ENCODE data around the gene USH2A.

The USH2A gene

DNA sequence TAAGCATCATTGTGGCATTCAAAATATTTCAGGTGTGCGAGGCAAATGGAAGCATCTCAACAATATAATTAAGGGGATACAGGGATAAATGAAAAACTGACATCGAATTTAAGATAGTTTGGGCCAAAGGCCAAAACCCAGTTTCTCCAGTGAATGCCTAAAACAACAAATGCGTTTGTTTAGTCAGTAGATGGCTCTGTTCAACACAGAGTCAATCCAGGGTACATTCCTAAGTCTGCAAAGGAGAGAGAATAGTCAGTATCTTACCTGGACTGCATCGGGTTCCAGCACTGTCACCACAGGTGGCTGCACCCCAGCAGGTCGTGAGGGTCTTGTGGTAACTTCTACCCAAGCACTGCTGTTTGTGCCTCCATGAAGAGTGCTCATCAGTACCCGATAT lies 535.1 kb downstream of the USH2A start:
- in situ Hi-C loops (cut with HindIII; ENCODE audit: low sequenced_read_pairs), result no loop called here

DNA sequence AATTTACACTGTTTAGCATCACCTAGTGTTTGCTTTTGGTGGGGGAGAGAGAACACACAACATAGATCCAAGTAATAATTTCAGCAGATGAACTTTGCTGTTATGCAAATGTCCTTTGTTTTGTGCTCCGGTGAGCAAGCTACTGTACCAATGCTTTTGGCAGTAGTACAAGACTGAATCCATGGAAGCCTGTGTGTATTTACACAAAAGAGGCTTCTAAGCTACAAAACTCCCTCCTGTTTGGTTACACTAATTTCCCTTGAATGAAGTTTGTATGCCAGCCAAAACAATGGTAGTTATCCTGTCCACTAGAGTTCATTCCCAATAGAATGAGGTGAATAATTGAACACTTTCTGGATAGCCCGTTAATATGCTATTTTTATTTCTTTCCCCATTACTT lies 535.6 kb downstream of the USH2A start:
- in situ Hi-C loops (cut with HindIII; ENCODE audit: low sequenced_read_pairs), result no loop called here

DNA sequence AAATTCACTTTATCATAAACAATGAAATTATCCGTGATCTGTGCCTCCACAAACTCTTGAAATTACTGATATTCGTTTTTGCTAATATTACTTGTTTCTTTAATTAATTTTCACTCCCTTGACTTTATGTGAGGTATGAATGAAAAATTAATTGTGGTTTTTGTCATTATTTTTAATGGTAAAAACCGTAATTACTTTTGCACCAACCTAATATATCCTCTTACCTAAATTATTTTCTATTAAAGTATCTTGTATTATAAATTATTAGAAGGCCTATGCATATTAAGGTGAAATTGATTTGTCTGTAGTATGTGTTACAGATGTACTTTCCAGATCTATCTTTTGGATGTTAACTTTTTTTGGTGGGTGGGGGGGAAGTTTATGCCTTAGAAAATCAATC lies 540.2 kb downstream of the USH2A start:
- in situ Hi-C loops (cut with HindIII; ENCODE audit: low sequenced_read_pairs), result no loop called here

DNA sequence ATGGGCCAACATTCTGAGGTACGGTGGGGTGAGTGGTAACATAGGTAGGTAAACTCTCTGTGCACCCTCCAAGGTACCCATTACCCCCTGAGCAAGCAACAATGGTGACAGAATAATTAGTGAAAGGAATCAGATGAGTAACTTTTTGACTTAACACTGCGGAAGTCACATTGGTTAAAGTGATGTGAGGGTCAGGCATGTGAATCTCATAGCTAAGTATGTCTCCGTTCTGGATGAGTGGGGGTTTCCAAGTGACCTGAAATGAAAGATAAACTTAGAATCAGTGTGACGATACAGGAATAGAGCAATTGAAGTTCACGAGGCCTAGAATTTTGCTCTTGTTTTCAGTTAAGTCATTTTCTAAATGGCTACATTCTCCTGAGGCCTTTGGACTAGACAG lies 544.4 kb downstream of the USH2A start:
- in situ Hi-C loops (cut with HindIII; ENCODE audit: low sequenced_read_pairs), result no loop called here

DNA sequence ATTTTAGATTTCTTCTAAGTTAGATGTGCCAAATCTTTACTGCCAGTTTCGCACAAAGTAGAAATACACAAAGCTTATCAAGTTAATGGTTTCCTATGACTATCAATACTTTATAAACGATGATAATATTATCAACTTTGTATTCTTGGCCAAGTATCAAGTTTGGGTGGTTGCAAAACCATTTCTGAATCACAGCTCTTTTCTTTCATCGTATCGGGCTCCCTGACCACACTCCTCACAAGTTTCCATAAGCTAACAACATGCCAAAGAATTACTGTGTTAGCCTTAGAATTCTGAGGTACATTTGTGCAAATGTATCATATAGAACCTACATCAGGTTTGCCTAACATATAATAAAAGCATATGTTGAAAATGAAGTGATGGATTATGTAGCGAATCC lies 545.1 kb downstream of the USH2A start:
- in situ Hi-C loops (cut with HindIII; ENCODE audit: low sequenced_read_pairs), result no loop called here

DNA sequence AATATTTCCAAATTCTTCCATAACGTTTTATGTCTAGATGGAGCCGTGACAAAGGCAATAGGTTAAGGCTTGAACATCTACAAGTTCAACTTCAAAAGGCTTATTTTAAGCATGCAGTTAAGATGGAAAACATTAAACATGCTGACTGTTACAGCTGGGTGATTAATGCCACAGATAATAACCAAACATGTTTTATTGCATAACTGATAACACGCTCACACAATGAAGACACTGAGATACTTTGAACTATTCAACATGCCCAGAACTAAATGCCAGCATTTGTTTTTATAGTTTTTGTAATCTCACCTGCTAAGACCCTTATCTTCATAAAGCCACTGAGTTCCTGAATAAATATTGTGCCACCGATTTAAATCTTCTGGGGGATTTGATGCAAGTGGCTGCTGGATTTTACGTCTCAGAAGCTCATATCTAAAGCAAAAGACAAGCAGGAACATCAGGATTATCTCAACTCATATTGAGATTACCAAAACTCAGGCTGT lies 545.7 kb downstream of the USH2A start:
- in situ Hi-C loops (cut with HindIII; ENCODE audit: low sequenced_read_pairs), result no loop called here

DNA sequence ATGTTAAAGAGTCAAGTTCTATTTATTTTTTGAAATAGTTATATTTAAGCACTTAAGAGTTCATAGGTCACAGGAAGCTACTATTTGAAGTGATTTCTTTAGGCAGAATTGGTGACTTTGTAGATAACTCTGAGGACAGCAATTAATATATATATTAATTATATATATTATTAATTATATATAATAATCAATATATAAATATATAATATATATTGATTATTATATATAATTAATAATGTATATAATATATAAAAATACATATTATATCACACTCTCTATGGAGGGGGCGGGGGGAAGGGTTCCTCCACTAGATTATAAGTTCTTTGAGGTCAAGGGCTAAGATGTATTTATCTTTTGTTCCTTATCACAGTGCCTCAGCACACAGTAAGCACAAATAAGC lies 547.5 kb downstream of the USH2A start:
- in situ Hi-C loops (cut with HindIII; ENCODE audit: low sequenced_read_pairs), result no loop called here

DNA sequence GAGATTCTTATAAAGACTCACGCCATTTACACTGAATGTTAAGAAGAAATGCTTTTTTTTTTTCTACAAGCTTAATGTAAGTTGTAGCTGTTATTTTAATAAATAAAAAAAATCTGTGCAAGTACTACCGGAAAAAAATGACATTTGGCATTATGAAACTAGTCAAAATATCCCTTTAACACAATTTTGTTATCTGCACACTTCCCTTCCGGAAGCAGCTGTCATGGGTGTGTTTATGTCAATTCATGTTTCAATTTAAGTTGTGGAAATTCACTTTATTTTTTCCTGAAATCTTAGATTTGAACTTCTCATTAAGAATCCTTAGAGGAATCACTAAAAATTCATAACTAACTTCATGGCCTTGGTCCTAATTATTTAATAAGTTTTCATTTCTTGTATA lies 548.0 kb downstream of the USH2A start:
- in situ Hi-C loops (cut with HindIII; ENCODE audit: low sequenced_read_pairs), result no loop called here

DNA sequence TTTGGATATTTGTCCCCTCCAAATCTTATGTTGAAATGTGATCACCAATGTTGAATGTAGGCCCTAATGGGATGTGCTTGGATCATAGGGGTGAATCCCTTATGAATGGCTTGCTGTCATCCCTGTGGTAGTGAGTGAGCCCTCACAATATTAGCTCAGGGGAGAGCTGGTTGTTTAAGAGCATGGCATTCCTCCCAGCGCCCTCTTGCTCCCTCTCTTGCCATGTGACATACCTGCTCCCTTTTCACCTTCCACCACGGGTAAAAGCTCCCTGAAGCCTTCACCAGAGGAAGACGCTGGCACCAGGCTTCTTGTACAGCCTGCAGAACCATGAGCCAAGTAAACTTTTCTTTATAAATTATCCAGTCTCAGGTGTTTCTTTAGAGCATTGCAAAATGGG lies 550.6 kb downstream of the USH2A start:
- in situ Hi-C loops (cut with HindIII; ENCODE audit: low sequenced_read_pairs), result no loop called here

DNA sequence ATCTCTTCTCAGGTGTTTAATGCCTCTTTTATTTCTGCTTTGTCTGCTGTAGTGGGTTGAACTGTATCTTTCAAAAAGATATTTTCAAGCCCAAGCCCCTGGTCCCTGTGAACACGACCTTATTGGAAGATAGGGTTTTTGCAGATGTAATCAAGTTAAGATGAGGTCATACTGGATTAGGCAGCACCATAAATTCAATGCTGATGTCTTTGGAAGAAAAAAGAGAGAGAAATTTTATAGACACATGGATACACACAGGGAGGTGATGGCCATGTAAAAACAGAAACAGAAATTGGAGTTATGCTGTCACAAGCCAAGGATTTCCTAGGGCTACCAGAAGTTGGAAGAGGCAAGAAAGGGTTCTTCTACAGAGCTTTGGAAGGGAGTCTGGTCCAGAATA lies 554.7 kb downstream of the USH2A start:
- in situ Hi-C loops (cut with HindIII; ENCODE audit: low sequenced_read_pairs), result no loop called here

DNA sequence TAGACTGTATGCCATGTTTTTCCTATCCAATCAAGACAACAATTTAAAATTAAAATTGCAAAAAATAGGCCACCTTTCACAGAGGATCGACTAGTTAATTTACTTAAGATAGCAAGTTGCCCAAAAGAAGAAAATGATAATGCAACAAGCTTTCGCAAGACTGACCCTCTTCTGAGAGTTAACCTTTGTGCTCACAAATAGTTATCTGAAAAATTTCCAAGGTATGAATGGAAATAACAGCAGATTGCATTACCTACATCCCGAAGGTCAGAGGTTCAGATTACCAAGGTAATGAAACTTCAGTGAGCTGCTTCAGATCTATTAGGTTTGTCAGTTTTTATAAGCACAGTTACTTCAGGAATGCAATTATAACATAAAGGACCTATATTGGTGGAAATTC lies 558.2 kb downstream of the USH2A start:
- in situ Hi-C loops (cut with HindIII; ENCODE audit: low sequenced_read_pairs), result no loop called here

DNA sequence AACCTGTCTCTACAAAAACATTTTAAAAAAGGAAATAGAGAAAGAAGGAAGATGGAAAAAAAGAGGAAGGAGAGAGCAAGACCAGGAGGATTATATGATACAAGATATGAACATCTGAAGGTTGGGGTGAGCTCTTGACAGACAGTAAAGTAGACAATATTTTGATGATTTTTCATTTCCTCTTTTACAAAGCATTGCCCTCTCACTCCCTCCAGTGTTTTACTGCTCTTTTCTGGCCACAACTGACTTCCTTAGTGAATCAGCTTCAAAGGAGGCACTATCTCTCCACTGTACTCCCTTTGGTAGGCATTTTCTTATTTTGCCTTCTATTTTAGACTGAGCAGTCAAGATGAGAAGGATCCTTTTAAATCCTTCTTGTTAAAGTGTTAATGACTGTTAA lies 559.5 kb downstream of the USH2A start:
- in situ Hi-C loops (cut with HindIII; ENCODE audit: low sequenced_read_pairs), result no loop called here

DNA sequence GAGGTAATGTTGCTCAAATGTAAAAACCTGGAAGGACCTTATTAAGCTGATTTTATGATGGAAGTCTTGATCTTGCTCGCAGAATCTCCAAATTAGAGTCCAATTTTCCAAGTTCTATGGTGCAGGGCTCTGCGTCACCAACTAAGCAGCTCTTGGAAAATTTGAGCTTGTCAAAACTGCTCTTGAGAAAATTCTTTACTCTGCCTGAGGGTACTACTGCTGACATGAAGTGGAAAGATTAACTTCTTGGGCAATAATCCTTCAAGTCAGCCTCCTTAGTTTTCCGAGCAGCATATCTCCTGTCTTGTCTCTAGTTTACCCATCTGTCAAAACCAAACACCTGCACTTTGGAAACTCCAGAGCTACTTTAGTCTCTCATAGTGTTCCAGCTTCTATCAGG lies 562.4 kb downstream of the USH2A start:
- in situ Hi-C loops (cut with HindIII; ENCODE audit: low sequenced_read_pairs), result no loop called here

DNA sequence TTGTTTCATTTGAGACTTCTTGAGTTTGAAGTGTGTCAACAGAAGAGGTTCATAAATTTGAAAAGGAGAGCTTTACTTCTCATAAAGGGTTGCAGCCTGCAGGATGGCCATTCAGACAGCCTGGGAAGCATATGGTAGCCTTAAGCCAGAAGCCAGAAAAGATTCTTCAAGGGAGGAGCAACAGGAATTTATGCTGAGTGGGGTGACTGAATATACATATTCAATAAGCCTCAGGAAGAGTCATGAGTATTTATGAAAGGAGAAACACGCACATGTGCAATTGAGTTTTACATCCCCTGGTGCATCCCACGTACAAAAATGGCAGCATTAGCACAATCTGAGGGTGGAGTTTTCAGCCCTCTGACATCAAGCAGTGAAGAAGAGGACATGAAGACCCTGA lies 565.9 kb downstream of the USH2A start:
- in situ Hi-C loops (cut with HindIII; ENCODE audit: low sequenced_read_pairs), result no loop called here

DNA sequence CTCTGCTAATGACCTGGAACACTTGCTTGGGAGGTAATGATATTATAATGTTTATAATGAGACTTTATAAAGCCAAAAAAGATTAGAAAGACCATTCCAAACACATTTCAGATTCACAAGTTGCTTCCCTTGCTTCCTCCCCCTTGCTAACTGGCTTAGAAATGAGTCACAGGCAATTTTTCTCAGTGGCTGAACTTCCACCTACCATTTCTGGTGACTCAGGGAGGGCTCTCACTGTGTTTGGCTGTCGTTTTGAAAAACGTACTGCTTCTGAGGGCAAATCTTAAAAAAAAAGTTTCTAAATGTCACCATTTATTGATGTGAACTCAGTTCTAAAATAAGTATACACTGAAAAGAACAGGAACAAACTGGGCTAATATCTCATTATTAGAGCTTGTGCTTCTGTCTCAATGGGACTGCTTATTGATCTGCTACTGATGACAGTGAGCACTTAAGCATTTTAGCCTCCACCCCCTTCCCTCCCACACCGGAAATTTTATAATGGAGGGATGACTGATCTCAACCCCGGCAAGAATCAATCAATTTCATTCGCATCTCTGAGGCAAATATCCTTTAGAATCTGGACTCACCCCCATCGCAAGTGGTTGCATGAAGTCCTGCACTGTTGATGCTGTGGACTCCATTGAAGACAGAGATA lies 577.9 kb downstream of the USH2A start:
- in situ Hi-C loops (cut with HindIII; ENCODE audit: low sequenced_read_pairs), result no loop called here

DNA sequence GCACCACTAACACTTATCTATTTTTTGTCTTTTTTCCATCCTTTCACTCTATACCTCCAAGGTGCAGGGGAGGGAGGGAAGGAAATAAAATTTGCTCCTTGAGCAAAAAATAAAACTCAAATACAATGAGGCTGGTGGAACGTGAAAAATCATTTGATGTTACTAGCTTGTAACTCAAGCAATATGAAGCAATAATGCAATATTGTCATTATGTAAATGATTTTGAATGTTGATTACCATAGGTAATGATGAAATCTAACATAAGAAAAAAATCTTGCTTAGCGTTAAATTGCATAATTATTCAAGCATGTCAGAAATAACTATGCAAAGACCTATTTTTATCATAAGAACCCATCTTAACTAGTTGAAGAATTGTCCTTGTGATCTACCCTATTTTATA lies 578.5 kb downstream of the USH2A start:
- in situ Hi-C loops (cut with HindIII; ENCODE audit: low sequenced_read_pairs), result no loop called here

DNA sequence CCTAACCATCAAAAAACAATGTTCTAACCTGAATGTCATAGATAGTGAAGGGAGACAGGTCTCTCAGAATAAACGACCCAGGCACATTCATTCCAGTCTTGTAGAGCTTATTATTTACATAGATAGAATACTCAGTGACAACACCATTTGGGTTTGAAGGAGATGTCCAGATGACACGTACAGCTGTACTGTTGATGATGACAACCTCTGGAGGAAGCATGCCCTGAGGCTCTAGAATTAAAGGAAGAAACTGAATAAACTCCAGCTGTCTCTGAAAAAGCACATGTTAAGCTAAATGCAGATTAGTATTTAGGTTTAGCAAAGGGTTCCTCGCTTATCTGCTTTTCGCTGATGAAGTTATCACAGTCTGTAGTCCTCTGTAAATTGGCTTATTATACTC lies 579.0 kb downstream of the USH2A start:
- in situ Hi-C loops (cut with HindIII; ENCODE audit: low sequenced_read_pairs), result no loop called here

DNA sequence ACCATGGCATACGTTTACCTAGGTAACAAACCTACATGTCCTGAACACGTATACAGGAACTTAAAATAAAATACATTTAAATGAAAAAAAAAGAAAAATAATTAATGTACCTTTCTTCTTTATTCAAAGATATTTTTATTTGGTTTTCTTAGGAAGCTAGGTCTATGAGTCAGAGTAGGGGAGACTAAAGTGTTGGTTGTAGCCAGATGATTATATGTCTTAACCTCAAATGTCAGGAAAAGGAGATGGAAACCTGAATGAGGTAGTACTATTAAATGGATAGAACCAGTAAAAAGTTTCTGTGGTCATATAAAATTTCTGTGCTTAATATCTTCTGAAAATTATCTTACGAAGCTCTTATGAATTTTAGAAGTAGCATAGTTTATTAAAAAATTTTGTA lies 580.3 kb downstream of the USH2A start:
- in situ Hi-C loops (cut with HindIII; ENCODE audit: low sequenced_read_pairs), result no loop called here

DNA sequence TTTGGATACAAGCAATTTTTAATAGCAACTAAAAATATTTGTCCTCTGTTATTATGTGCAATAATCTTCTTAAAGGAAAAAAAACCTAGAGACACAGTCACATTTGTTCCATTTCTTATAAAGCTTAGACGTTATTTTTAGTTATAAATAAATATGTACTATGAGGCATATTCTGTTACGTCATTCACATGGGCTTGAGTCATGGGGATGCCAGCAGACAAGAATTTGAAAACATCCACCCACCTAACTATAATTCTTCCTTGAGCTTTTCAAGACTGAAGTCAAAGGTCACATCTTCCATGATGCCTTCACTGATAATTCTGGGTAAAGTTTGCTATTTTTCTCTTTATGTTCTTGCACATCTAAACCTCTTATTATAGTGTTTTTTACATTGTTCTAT lies 587.3 kb downstream of the USH2A start:
- in situ Hi-C loops (cut with HindIII; ENCODE audit: low sequenced_read_pairs), result no loop called here

DNA sequence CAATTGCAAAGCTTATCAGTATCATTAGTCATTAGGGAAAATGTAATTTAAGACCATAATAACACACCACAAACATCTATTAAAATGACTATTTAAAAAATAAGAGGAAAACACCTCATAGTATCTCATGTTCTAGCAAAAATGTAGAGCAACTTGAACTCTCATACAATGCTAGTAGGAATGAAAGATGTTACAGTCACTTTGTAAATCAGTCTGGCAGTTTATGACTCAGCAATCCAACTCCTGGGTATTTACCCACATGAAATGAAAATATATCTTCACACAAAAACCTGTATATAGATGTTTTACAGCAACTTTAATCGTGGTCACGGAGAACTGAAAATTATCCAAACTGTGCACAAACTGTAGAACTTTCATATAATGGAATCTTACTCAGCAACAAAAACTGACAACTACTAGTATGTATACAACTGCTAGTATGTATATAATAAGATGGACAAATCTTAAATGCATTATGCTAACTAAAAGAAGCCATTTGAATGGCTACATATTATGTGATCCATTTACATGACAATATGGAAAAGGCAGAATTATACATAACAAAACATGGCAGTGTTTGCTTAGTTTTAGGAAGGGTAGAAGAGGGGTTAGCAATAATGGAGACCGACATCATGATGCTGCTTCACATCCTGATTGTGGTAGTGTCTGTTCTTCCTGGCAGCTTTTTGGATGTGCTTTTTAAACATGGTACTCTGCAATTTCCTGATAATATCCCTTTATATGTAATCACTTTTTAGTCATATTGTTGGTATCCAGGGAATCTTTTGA lies 589.1 kb downstream of the USH2A start:
- in situ Hi-C loops (cut with HindIII; ENCODE audit: low sequenced_read_pairs), result no loop called here

DNA sequence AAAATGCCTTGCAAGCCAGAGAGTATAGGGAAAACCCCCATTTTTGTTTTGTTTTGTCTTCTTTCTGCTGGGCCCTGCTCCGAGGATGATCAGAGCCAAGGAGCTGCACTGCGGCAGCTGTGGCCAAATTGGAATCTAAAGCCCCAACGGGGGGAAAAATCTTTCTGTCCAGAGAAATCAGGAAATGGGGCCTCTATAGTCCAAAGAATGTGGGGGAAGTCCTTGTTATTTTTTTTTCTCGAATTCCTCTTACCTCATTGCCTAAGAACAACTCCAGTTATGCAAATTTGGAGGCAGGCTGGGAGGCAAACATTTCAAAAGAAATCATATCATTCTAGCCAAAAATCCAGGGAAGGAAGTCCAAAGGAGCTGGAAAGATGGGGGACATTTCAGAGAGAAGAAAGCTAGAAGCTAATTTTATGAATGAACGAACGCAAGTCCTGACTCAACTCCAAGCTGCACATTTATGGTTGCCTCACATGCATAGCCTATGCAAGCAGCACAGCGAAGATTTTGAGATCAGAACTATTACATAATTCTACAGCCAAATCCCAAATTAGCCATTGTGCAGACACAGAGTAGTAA lies 592.9 kb downstream of the USH2A start:
- in situ Hi-C loops (cut with HindIII; ENCODE audit: low sequenced_read_pairs), result no loop called here

DNA sequence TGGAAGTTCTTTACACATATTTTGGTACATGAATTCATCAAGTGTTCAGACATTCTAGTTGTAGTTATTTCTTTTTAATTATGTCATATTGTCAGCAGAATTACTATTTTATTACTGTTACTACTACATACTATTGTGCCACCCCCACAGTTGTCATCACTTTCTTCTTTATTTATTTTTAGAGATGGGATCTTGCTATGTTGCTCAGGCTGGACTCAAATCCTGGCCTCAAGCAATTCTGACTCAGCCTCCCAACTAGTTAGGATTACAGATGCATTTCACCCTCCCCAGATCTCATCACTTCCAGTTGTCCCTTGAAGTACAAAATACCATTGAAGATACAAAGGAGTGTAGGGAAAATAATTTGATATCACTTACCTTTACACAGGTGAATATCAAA lies 598.2 kb downstream of the USH2A start:
- in situ Hi-C loops (cut with HindIII; ENCODE audit: low sequenced_read_pairs), result no loop called here
